OCI-LY7 (cell line): ENCODE data around the gene ZNF423.

Source experiments
- CTCF ChIP-seq: fragments of 200-600 bp; sonication (generic); conservative IDR thresholded peaks from 2 replicates; pipeline ENCODE4 v1.5.1; 2014; ENCODE audit warnings: mild to moderate bottlenecking, antibody characterized with exemption, low read length, moderate library complexity, mixed read lengths
- EZH2phosphoT487 ChIP-seq: fragments of 200-600 bp; sonication (generic); IDR thresholded peaks from 2 replicates; pipeline ENCODE4 v1.6.1; 2018; ENCODE audit warnings: low read depth, borderline replicate concordance, mild to moderate bottlenecking, mixed run types, antibody characterized with exemption, low read length, moderate library complexity, mixed read lengths

GRCh38 chr16:49832177-49832576, 23.7 kb downstream of the ZNF423 start:
- TF ChIP-seq CTCF (no peak), EZH2phosphoT487 (no peak)
